ENCODE measurements around the gene MT2A.
"Not testable (repeated sequence)": the region's sequence is repeated elsewhere in the genome, so short reads cannot be mapped to it uniquely, and the experiment has no call there.

Gene MT2A

GRCh38 chr16:56617212-56618085 lies 9.1 kb downstream of the MT2A start:
- H3K4me3 ChIP-seq (ENCODE audit: low read length): no peak overlapping the region
- no peak overlapping the region for H2BK120ac ChIP-seq (ENCODE audit: low read depth, low read length)
- no peaks in the 10 kb centered on the region for H3K79me2 ChIP-seq (ENCODE audit: control insufficient read depth, insufficient read depth, low read length)
- H2BK15ac ChIP-seq (replicated peaks; ENCODE audit: low read depth): no peak overlapping the region
- DNase-seq: no peak
- peaks cover 5% of the 10 kb centered on the region for H3K4me1 ChIP-seq (ENCODE audit: control insufficient read depth, low read depth, low read length)
- no peak overlapping the region for H3K4ac ChIP-seq (ENCODE audit: low read depth, low read length)
- no peaks in the 10 kb centered on the region for H3K36me3 ChIP-seq (ENCODE audit: control insufficient read depth, insufficient read depth, low read length)
- no peaks in the 10 kb centered on the region for H3K79me1 ChIP-seq (ENCODE audit: low read length)
- WGBS (ENCODE audit: extremely low coverage, insufficient coverage, low lambda C conversion rate): no CpG with 5 or more reads among the region's 41 CpGs
- H2BK5ac ChIP-seq (ENCODE audit: low read length): no peak overlapping the region
- H3K27me3 ChIP-seq (ENCODE audit: insufficient read depth, low read length, poor library complexity): peaks cover 34% of the 10 kb centered on the region
- H3K4me2 ChIP-seq (ENCODE audit: low read length): peak overlapping the region; percentile 28
- H3K56ac ChIP-seq (ENCODE audit: low read length): peak overlapping the region; percentile 58
- no peak overlapping the region for H4K5ac ChIP-seq (ENCODE audit: low read length)
- H3K27ac ChIP-seq (ENCODE audit: low read depth, low read length): no peak overlapping the region
- no peak overlapping the region for H3K18ac ChIP-seq (ENCODE audit: low read length)
- H3K9ac ChIP-seq (ENCODE audit: low read length): peak overlapping the region; percentile 29
- no peak overlapping the region for H4K8ac ChIP-seq (ENCODE audit: low read depth, low read length)
- no peak overlapping the region for H2AK5ac ChIP-seq (ENCODE audit: low read length)
- no peak overlapping the region for H3K23ac ChIP-seq (ENCODE audit: low read length)

- no peak overlapping the region for H2BK120ac ChIP-seq (ENCODE audit: low read depth, low read length)
- peaks cover 34% of the 10 kb centered on the region for H3K27me3 ChIP-seq (ENCODE audit: insufficient read depth, low read length, poor library complexity)
- no peak overlapping the region for H3K56ac ChIP-seq (ENCODE audit: low read length)
- H3K27ac ChIP-seq (ENCODE audit: low read depth, low read length): no peak overlapping the region
- no peak overlapping the region for H3K4me3 ChIP-seq (ENCODE audit: low read length)
- no peak overlapping the region for H4K8ac ChIP-seq (ENCODE audit: low read depth, low read length)
- no peak overlapping the region for H3K4ac ChIP-seq (ENCODE audit: low read depth, low read length)
- no peak overlapping the region for H4K5ac ChIP-seq (ENCODE audit: low read length)
- no peaks in the 10 kb centered on the region for H3K36me3 ChIP-seq (ENCODE audit: control insufficient read depth, insufficient read depth, low read length)
- H2BK15ac ChIP-seq (replicated peaks; ENCODE audit: low read depth): no peak overlapping the region
- H2AK5ac ChIP-seq (ENCODE audit: low read length): no peak overlapping the region
- H3K18ac ChIP-seq (ENCODE audit: low read length): no peak overlapping the region
- H3K79me1 ChIP-seq (ENCODE audit: low read length): no peaks in the 10 kb centered on the region
- no peak overlapping the region for H3K4me2 ChIP-seq (ENCODE audit: low read length)
- H3K23ac ChIP-seq (ENCODE audit: low read length): no peak overlapping the region
- H3K9ac ChIP-seq (ENCODE audit: low read length): no peak overlapping the region
- H3K4me1 ChIP-seq (ENCODE audit: control insufficient read depth, low read depth, low read length): peaks cover 5% of the 10 kb centered on the region
- WGBS (ENCODE audit: extremely low coverage, insufficient coverage, low lambda C conversion rate): no CpG with 5 or more reads among the region's 6 CpGs
- no peak overlapping the region for H2BK5ac ChIP-seq (ENCODE audit: low read length)
- no peak for DNase-seq
- H3K79me2 ChIP-seq (ENCODE audit: control insufficient read depth, insufficient read depth, low read length): no peaks in the 10 kb centered on the region
Observed at GRCh38 chr16:56618138-56618537, 9.8 kb downstream of the MT2A start.

- H3K4me1 ChIP-seq (ENCODE audit: control insufficient read depth, low read depth, low read length): peaks cover 5% of the 10 kb centered on the region
- no peak overlapping the region for H3K23ac ChIP-seq (ENCODE audit: low read length)
- no CpG with 5 or more reads among the region's 8 CpGs for WGBS (ENCODE audit: extremely low coverage, insufficient coverage, low lambda C conversion rate)
- H2BK5ac ChIP-seq (ENCODE audit: low read length): no peak overlapping the region
- DNase-seq: no peak
- no peak overlapping the region for H3K4me2 ChIP-seq (ENCODE audit: low read length)
- H3K18ac ChIP-seq (ENCODE audit: low read length): no peak overlapping the region
- H4K8ac ChIP-seq (ENCODE audit: low read depth, low read length): no peak overlapping the region
- no peak overlapping the region for H4K5ac ChIP-seq (ENCODE audit: low read length)
- H3K27ac ChIP-seq (ENCODE audit: low read depth, low read length): no peak overlapping the region
- H3K56ac ChIP-seq (ENCODE audit: low read length): no peak overlapping the region
- no peaks in the 10 kb centered on the region for H3K79me2 ChIP-seq (ENCODE audit: control insufficient read depth, insufficient read depth, low read length)
- no peak overlapping the region for H3K9ac ChIP-seq (ENCODE audit: low read length)
- H3K36me3 ChIP-seq (ENCODE audit: control insufficient read depth, insufficient read depth, low read length): no peaks in the 10 kb centered on the region
- H3K27me3 ChIP-seq (ENCODE audit: insufficient read depth, low read length, poor library complexity): peaks cover 49% of the 10 kb centered on the region
- no peak overlapping the region for H3K4me3 ChIP-seq (ENCODE audit: low read length)
- H3K79me1 ChIP-seq (ENCODE audit: low read length): no peaks in the 10 kb centered on the region
- no peak overlapping the region for H2AK5ac ChIP-seq (ENCODE audit: low read length)
- H2BK15ac ChIP-seq (replicated peaks; ENCODE audit: low read depth): no peak overlapping the region
- no peak overlapping the region for H2BK120ac ChIP-seq (ENCODE audit: low read depth, low read length)
- H3K4ac ChIP-seq (ENCODE audit: low read depth, low read length): no peak overlapping the region
Observed at GRCh38 chr16:56620339-56620897, 12.0 kb downstream of the MT2A start.

GRCh38 chr16:56621665-56622445 lies 13.5 kb downstream of the MT2A start:
- H2BK5ac ChIP-seq (ENCODE audit: low read length); H3K79me1 ChIP-seq (ENCODE audit: low read length); H3K27ac ChIP-seq (ENCODE audit: low read depth, low read length); H2BK120ac ChIP-seq (ENCODE audit: low read depth, low read length); H3K36me3 ChIP-seq (ENCODE audit: control insufficient read depth, insufficient read depth, low read length); H3K4me1 ChIP-seq (ENCODE audit: control insufficient read depth, low read depth, low read length); H3K9ac ChIP-seq (ENCODE audit: low read length); H3K56ac ChIP-seq (ENCODE audit: low read length); H3K23ac ChIP-seq (ENCODE audit: low read length); H3K4ac ChIP-seq (ENCODE audit: low read depth, low read length); H2AK5ac ChIP-seq (ENCODE audit: low read length); H3K4me3 ChIP-seq (ENCODE audit: low read length); H3K4me2 ChIP-seq (ENCODE audit: low read length); H4K5ac ChIP-seq (ENCODE audit: low read length); H3K18ac ChIP-seq (ENCODE audit: low read length); H4K8ac ChIP-seq (ENCODE audit: low read depth, low read length); H3K79me2 ChIP-seq (ENCODE audit: control insufficient read depth, insufficient read depth, low read length); H2BK15ac ChIP-seq (replicated peaks; ENCODE audit: low read depth): not testable (repeated sequence)
- peak; percentile 48 for DNase-seq
- peaks cover 52% of the 10 kb centered on the region for H3K27me3 ChIP-seq (ENCODE audit: insufficient read depth, low read length, poor library complexity)
- no CpG with 5 or more reads among the region's 4 CpGs for WGBS (ENCODE audit: extremely low coverage, insufficient coverage, low lambda C conversion rate)

- H3K18ac ChIP-seq (ENCODE audit: low read length); H2BK5ac ChIP-seq (ENCODE audit: low read length); H3K4me2 ChIP-seq (ENCODE audit: low read length); H4K5ac ChIP-seq (ENCODE audit: low read length); H3K23ac ChIP-seq (ENCODE audit: low read length); DNase-seq; H2BK15ac ChIP-seq (replicated peaks; ENCODE audit: low read depth); H3K36me3 ChIP-seq (ENCODE audit: control insufficient read depth, insufficient read depth, low read length); H4K8ac ChIP-seq (ENCODE audit: low read depth, low read length); H3K9ac ChIP-seq (ENCODE audit: low read length); H3K4ac ChIP-seq (ENCODE audit: low read depth, low read length); H3K4me3 ChIP-seq (ENCODE audit: low read length); H3K79me1 ChIP-seq (ENCODE audit: low read length); H3K27ac ChIP-seq (ENCODE audit: low read depth, low read length); H3K56ac ChIP-seq (ENCODE audit: low read length); H2BK120ac ChIP-seq (ENCODE audit: low read depth, low read length); H3K79me2 ChIP-seq (ENCODE audit: control insufficient read depth, insufficient read depth, low read length); H2AK5ac ChIP-seq (ENCODE audit: low read length); H3K4me1 ChIP-seq (ENCODE audit: control insufficient read depth, low read depth, low read length): not testable (repeated sequence)
- WGBS (ENCODE audit: extremely low coverage, insufficient coverage, low lambda C conversion rate): no CpG with 5 or more reads among the region's 5 CpGs
- peaks cover 42% of the 10 kb centered on the region for H3K27me3 ChIP-seq (ENCODE audit: insufficient read depth, low read length, poor library complexity)
Observed at GRCh38 chr16:56623184-56623583, 14.8 kb downstream of the MT2A start.
